Activated CD4-positive, alpha-beta T cell treated with anti-CD3 and anti-CD28 coated beads, Interleukin-2, amount 50 U/mL, for 1 hour (primary cell): ENCODE data around the gene SQSTM1.
"Not testable (repeated sequence)": the region's sequence is repeated elsewhere in the genome, so short reads cannot be mapped to it uniquely, and the experiment has no call there.

Source experiments
- DNase-seq: peaks from one replicate; pipeline ENCODE4 v3.0.0-alpha.2; 2020

Gene SQSTM1

DNA sequence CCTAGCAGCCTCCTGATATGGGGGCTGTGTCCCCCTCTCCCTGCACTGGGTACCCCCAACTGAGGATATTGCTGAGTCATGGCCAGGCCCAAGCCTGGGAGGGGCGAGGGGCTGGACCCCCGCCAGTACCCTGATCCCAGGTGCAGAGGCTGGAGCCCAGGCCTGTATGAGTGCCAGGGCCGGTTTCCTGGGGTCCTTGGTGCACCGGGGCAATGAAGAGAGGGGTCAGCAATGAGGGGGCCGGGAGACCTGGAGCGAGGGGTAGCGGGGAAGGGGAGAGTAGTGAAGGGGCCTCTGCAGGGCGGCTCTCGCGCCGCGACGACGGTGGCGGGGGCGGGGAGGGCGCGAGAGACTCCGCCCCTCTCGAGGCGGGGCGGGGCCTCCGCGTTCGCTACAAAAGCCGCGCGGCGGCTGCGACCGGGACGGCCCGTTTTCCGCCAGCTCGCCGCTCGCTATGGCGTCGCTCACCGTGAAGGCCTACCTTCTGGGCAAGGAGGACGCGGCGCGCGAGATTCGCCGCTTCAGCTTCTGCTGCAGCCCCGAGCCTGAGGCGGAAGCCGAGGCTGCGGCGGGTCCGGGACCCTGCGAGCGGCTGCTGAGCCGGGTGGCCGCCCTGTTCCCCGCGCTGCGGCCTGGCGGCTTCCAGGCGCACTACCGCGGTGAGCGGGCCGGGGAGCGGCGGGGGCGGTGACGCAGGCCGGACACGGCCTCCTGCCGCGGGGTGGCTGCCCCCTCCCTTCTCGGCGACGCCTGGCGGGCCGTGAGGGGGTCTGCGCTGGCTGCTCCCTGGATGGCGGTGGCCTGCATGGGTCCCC is at the start of gene SQSTM1:
Gene SQSTM1, plus strand, starts transcription at position 423 of the 815 bp plus-strand sequence. Its CDS starts 32 bp downstream, at position 455.
- DNase-seq = peak; percentile 79

DNA sequence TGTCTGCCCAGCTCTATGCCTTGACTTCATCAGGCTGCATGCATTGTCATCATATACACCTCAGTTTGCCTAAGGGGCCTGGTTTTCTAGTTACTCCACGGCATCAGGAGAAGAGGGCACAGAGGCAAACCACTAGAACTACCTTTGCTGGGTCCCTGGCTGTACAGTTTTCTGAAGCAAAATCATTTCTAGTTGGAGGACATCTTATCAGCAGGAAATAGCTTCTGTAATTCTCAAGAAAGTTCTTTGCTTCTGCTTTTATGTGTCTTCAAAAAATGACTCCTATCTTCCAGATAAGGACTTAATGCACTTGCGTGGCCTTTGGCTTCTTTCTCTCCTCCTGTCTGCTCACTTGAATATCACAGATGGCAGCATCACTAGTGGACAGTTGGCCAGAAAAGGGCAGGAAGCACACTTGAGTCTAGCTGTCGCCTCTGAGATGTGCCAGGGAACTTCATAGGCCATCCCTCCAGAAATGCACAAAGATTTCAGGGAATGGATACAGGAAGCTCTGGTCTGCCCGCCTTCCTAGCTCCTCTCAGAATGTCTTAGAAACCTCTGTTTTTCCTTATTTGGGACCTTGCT is 49.3 kb upstream of the SQSTM1 start:
- DNase-seq = no peak

DNA sequence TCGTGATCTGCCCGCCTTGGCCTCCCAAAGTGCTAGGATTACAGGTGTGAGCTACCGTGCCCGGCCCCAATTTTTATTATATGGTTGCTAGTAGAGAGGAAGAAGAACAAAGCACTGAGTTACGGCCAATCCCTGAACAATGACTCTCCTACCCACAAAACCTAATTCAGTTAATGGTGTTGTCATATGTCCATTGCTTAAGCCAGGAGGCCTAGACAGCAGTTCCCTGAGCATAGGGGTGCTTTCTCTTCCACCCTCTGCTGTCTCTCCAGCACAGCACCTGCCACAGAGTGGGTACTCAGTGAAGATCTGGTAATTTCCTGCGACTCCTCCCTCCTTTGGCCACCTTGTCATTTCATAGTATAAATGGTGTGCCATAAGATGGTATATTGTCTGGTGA is 48.4 kb upstream of the SQSTM1 start:
- DNase-seq = no peak

DNA sequence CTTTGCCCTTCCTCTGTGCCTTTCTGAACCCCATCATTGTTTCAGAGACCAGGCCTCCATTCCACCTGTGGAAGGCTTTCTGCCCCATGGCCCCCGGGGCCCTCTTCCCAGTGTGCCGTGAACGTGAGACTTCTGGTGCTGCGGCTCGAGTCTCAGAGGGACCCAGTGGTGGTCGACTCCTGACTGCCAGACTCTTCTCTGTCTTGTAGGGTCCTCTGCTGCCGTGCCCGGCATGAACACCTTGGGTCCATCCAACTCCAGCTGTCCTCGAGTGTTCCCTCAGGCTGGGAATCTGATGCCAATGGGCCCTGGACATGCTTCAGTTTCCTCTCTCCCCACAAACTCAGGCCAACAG is 47.0 kb upstream of the SQSTM1 start:
- no peak for DNase-seq

DNA sequence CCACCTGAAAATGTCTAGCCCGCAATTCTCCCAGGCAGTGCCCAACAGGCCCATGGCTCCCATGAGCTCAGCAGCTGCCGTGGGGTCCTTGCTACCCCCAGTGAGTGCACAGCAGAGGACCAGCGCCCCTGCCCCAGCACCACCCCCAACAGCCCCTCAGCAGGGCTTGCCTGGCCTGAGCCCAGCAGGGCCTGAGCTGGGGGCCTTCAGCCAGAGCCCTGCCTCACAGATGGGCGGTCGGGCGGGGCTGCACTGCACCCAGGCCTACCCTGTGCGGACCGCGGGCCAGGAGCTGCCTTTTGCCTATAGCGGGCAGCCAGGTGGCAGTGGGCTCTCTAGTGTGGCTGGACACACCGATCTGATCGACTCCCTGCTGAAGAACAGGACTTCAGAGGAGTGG is 46.3 kb upstream of the SQSTM1 start:
- DNase-seq = no peak

DNA sequence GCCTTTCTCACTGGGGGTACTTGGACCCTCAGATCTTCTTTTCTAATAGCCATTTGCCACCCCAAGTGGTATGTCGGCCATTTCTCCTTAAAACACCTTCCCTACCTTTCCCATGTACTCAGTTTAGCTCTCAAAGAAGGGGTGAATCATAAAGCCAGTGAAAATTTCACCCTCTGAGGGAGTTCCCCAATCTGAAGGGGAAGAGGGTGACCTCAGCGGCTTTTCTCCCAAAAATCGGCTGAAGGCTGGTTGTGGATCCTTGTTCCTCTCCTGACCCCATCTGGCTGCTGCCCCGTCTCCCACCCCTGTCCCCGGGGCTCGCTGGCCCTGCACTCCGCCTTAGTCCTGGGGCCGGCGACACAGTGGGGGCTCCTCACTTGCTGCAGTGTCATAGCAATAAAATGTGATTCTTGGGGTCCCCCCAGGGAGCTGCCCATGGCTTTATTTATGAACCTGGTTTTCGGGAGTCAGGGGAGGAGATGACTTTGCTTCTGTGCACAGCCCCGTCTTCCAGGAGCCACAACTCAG is 44.2 kb upstream of the SQSTM1 start:
- no peak for DNase-seq

DNA sequence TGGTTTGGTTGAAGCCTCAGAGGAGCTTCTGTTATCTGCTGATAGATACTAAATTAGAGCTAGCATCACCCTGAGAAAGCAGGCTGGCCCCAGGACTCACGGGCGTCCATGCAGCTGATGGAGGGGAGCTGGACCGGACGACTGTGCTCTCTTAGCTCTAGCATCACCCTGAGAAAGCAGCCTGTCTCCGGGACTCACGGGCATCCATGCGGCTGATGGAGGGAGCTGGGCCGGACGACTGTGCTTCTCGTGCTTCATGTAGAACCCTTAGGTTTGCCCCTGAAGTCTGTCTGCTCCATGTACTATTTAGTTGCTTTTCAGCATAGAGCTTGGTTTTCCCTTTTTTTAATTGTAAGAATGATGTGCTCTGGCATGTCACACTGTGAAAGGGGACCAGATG is 43.2 kb upstream of the SQSTM1 start:
- DNase-seq = no peak

DNA sequence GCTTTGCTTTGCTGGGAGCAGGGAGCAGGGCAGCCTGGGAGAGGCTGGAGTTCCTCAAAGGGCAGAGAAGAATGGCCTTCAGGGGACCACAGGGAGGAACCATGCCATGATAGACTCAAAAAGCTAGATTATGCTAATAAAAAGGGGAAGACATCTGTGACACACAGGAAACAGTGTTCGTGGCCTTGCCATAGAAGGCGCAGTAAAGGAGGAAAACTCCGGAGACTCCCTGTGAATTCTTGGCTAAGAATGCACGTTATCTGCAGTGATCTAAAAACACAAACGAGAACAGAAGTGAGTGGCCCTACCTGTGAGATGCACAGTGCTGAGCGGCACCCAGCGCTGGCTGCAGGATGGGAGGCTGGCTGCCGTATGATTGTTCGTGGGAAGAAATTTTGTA is 42.8 kb upstream of the SQSTM1 start:
- DNase-seq = no peak

DNA sequence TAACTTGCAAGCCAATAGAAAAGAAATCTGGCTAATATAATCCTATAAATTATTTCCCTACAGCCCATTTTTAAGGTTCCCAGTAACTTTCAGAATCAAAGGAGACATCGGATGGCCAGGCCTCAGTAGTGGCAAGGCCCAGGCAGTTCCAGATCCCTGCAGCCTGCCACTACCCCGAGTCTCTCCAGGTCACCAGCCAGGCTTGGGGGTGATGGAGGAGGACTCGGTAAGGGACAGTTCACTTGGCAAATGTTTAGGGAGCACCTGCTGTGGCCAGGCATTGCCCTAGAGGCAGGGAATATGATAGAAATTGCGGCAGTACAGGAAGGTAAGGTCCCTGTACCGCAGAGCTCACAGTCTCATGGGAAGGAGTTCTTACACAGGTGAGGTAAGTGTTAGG is 42.1 kb upstream of the SQSTM1 start:
- DNase-seq = no peak

DNA sequence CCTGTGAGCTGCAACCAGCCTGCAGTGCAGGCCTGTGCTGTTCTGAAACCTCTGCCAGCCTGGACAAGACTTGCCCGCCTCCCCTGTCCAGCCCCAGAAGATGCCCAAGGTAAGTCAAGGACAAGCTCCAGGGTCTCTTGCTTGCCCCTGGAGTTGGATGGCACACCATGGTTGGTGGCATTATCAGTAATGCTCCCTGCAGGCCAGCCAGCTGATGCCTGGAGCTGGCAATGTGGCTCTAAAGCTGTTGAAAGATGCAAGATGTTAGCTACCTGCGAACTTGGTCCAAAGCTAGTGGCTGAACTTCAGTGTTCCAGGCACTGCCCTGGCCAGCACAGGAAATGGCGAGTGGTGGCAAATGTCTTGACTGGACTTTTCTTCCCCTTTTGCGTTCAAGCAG is 40.9 kb upstream of the SQSTM1 start:
- DNase-seq = no peak

DNA sequence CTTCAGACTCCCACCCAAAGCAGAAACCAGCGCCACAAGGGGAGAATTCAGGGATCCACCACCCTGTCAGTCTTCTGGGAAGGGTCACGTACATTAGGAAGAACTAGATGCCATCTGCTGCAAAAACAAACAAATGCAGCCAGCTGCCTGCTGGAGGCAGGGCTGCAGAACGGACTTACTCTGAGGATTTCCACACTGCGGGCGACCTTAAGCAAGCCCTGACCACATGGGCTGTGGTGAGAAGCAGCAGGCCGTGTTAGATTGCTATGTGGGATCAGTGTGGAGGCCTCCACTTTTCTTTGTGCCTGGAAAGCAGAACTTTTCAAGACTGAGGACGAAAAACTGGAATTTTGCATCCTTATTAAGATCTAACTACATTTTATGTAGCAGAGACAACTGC is 40.3 kb upstream of the SQSTM1 start:
- DNase-seq = no peak

DNA sequence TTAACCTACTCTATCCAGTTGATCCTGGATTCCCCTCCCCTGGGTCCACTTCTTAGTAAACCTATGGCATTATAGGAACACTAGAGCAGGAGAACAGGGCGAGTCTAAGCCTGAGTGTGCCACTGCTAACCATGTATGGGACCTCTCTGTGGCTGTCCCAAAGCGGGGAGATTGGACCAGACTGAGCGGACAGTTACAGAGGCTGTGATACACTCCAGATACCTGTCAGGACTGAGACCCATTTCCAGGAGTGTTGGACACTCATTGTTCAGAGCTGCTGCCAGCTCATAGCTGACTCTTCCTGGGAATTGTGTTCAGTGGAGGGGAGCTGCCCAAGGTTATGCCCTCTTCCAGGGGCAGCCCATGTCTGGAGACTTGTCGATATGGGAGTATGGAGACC is 38.9 kb upstream of the SQSTM1 start:
- DNase-seq = no peak

DNA sequence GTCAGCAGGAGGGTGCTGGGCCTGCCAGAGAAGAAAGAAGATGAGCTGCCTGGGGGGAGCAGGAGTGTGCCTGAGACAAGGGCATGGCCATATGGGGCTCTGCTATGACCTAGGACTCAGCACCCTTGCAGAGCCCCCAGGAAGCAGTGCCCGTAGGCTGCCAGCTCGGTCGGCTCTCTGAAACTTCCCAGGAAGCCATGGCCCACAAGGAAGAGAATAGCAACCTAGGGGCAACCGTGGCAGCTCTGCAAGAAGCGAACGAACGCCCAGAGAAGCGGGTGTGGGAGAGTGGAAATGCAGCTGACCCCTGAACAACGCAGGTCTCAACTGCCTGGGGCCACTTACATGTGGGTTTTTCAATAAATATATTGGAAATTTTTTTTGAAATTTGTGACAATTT is 37.6 kb upstream of the SQSTM1 start:
- DNase-seq = no peak

DNA sequence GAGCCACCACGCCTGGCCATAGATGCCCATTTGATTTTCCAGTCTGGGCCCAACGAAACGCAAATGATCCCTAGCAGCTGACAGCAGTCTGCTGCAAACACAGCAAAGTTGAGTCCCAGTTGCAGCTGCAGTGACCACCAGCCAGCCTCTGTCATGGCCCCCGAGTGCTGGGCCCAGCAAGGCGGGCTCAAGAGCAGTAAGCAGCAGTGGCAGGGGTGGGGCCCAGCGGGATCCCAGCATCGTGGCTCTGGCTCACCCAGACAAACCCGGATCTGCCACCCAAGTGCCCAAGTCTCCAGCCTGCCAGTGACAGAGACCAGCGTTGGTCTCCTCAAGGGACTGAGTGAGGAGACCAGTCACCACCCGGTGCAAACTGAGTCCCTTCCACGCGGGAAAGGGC is 33.8 kb upstream of the SQSTM1 start:
- DNase-seq = no peak

DNA sequence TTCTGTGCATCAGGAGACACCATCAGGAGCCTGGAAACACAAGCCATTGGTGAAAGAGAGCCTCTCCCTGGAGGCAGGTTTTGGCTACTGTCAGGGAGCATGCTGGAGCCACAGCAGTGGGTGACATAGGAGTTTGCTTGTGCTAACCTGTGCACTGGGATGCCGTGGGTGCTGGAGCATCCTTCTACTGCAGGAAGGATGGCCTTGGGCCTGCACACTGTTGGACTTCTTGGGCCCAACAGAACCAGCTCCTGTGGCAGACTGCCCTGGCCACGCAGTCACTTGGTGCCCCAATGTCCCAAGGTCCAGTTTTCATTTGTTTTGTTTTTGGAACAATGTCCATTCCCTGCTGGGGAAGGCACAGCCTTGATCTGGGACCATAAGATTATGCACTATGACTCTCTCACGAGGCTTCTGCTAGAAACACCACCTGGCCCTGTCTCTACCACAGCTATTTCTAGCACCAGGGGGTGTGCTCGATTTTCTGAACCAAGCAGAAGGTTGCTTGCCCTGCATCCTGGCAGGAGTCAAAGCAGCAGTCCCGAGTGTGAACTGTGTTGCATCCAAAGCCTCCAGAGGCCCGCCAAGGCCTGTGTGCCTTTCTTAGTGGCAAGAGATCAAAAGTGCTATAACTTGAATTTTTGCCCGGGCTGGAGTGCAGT is 32.4 kb upstream of the SQSTM1 start:
- no peak for DNase-seq

DNA sequence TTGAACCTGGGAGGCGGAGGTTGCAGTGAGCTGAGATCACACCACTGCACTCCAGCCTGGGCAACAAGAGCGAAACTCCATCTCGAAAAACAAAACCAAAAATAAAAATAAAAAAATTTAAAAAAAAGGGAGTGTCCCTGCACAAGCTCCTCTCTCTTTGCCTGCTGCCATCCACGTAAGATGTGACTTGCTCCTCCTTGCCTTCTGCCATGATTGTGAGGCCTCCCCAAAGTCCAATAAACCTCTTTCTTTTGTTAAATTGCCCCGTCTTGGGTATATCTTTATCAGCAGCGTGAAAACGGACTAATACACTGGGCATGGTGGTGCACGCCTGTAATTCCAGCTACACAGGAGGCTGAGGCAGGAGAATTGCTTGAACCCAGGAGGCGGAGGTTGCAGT is 31.4 kb upstream of the SQSTM1 start:
- DNase-seq = not testable (repeated sequence)

DNA sequence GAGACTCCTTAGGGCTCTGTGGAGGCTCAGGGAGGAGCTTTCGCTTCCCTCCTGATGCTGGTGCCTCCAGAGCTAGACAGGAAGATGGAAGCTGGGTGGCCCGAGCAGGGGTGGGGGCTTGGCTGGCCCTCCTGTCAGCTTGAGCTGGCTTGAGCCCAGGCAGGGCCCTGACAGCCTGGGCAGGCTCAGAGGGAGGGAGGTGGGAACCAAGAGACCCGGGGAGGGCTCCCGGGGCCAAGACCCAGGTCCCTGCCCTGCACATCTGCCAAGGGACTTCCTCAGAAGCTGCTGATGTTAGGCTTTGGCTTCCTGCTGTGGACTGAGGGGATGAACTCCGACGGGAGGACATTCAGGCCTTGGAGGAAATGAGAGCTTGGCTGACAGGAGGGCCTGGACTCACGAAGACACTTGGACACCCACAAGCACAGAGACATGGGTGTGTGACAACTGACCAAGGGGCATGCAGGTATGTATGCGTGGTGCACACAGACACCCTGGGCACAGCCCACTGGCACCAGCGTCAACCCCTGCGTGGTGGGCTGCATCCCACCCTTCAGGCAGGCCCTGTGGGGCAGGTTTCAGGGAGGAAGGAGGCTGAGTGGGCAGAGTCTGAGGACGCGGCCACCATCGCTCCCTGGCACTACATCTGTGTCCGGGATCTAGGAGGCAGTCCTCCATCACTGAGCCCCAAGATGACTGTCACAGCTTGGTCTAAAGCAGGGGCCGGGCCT is 28.7 kb upstream of the SQSTM1 start:
- no peak for DNase-seq

DNA sequence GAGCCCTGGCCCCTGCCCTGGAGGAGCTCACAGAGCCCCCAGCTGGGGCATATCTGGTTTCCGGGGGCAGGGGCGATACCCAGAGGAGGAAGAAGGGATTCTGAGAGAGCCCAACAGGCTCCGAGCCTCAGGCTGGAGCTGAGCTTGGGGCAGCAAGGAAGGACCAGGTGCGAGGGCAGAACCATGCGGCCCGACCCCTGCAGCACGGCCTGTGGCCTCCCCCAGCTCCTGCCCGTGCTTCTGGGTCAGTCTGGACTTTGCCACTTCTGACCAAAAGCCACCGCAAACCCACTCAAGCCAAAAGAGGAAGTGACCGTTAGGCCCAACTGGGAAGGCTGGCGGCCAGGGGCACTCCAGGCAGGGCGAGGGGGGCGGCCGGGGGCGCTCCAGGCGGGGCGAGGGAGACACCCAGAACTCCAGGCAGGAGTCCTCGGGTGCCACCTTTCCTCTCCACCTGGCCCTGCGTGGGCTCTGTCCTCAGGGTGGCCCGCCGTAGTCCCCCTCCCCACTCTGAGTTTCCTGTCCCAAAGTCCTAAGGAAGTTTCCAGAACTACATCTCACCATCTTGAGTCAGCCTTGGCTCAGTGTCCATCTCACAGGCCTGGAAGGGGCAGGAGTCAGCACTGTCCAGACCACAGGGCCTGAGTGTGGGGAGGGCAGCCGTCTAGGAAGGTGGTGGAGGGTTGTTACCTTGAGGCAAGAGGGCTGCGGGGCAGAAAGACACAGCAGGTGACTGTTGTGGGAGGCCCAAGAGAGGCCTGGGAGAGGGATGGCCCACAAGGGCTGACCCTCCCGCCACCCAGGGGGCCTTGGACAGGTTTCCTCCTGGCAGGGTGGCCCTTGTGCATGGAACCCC is 27.9 kb upstream of the SQSTM1 start:
- DNase-seq = no peak

DNA sequence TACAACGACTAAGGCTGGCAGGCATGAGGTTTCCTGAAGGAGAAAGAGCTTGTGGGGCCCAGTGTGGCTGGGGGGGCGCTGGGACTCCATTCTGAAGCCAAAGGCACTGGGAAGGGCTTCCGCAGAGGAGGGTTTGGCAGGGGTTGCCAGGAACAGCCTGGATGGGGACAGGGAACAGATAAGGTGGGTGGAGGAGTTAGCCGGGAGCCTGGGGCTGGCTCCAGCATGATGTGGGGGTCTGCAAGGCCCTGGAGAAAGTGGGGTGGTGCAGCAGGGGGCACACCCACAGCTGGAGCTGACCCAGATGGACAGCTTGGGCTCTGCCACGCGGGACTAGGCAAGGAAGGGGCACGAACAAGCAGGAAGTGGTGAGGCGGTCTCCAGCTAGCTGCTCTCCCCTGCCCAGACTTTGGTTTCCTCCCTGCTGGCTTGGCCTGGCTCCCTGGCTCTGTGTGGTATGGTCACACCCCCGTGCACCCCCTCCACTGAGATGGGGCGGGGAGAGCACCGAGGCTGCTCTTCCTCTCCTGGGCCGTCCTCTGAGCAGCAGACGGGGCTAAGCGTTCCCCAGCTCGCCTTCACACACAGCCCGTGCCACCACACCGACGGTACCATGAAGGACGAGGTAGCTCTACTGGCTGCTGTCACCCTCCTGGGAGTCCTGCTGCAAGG is 27.1 kb upstream of the SQSTM1 start, which contains the start of gene LTC4S:
Gene LTC4S, plus strand, starts transcription at position 519 of the 672 bp plus-strand sequence. Its CDS starts 95 bp downstream, at position 614.
- peak; percentile 47 for DNase-seq

DNA sequence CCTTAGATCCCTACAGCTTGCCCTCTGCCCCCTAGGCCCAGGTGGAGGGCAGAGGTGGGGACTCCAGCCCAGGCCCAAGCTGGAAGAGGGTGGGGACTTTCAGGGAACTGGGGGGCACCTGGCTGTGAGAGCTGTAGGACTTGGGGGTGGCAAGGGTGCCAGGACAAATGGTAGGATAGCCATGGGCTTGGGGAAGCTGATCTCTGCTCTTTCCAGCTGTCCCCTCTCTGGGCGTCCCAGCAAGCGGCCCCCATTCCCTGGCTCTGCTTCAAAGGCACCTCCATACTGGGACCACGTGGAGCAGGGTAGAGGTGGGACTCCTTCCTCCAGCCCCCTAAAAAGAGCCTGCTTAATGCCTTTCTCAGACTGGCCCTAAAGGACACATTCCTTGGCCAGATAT is 26.5 kb upstream of the SQSTM1 start:
- DNase-seq = no peak

DNA sequence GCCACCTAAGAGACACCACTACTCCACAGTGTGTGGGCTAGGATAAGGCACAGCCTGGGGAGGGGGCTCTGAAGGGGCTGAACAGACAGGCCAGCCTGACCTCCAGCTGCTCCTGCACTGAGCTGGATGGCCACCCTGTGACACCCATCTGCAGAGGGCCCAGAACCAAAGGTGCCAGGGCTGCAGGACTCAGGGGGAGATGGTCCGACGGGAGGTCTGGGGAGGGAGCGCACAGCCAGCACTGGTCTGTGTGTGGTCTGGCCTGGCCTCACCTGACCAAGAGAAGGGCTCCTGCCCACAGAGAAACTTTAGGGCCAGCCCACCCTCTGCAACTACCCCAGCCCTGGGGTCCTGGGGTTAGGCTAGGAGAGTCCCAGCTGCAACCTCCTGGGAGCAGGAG is 26.1 kb upstream of the SQSTM1 start:
- no peak for DNase-seq
